Activated CD4-positive, alpha-beta T cell treated with anti-CD3 and anti-CD28 coated beads for 36 hours (primary cell): ENCODE data around the gene ERC2. TPM values are rescaled to one million over a fixed set of nuclear protein-coding genes. Genes with fewer than 3 reads are reported as not detected.

ENCODE experiments used
- ATAC-seq: fragments of 200-7000 bp; cut with Tn5 transposase; one replicate; pipeline ENCODE4 v1.10.0; 2021; ENCODE audit warnings: mild to moderate bottlenecking, moderate library complexity
- CTCF ChIA-PET: fragments of 350-600 bp; sonication (Branson Sonifier 250); formaldehyde crosslinking; loops from one replicate; lab custom pipeline; 2021; ENCODE audit warnings: antibody characterized with exemption; lab: Charles Lee
- POLR2A ChIA-PET: fragments of 350-600 bp; sonication (Branson Sonifier 250); formaldehyde crosslinking; loops from one replicate; lab custom pipeline; 2021; ENCODE audit warnings: antibody characterized with exemption, inconsistent platforms; lab: Charles Lee
- DNase-seq: peaks from one replicate; pipeline ENCODE4 v3.0.0-alpha.2; 2020
- H3K27ac Mint-ChIP-seq: one replicate; pipeline ENCODE4 v1.8.0; 2021; ENCODE audit warnings: mixed read lengths
- H3K27me3 Mint-ChIP-seq: one replicate; pipeline ENCODE4 v1.8.0; 2021; ENCODE audit warnings: mixed read lengths
- H3K36me3 Mint-ChIP-seq: one replicate; pipeline ENCODE4 v1.8.0; 2021; ENCODE audit warnings: low read depth, mixed read lengths
- H3K4me1 Mint-ChIP-seq: one replicate; pipeline ENCODE4 v1.8.0; 2021; ENCODE audit warnings: mixed read lengths
- H3K4me3 Mint-ChIP-seq: one replicate; pipeline ENCODE4 v1.8.0; 2021; ENCODE audit warnings: mild to moderate bottlenecking, moderate library complexity, mixed read lengths
- H3K9me3 Mint-ChIP-seq: one replicate; pipeline ENCODE4 v1.8.0; 2021; ENCODE audit warnings: low read depth, mixed read lengths
- intact Hi-C, 2 experiments: fragments of 100-400 bp; cut with DNase I in 1 of 2; cut with micrococcal nuclease in 1 of 2; formaldehyde crosslinking; loops; one replicate each; pipeline versions ENCODE4 v1.14.2 to v1.15.1; 2022 to 2024; cut with DNase I, micrococcal nuclease
- total RNA-seq, 2 experiments: library from RNA; stranded (reverse); gene quantifications; one replicate each; pipeline ENCODE4 v1.2.3, GENCODE V29; 2021

The ERC2 gene
- total RNA-seq, 2 experiments from 2014 or later = not detected

GRCh38 chr3:55873523-55874254 is 594.6 kb downstream of the ERC2 start:
- no peaks in the 10 kb centered on the region for H3K36me3 Mint-ChIP-seq
- ATAC-seq = no peak
- POLR2A ChIA-PET = no interaction called here
- CTCF ChIA-PET = interaction anchor here (0.7 kb wide), 1 partner anchor 328 kb away, joined by 3 read pairs; no protein-coding TSS in a partner anchor
- no peak overlapping the region for H3K4me3 Mint-ChIP-seq
- no peak overlapping the region for H3K27ac Mint-ChIP-seq
- H3K27me3 Mint-ChIP-seq = peaks cover 2% of the 10 kb centered on the region
- no peaks in the 10 kb centered on the region for H3K4me1 Mint-ChIP-seq
- intact Hi-C loops = no loop called here
- no peak for DNase-seq
- peaks cover 2% of the 10 kb centered on the region for H3K9me3 Mint-ChIP-seq

- no peaks in the 10 kb centered on the region for H3K4me1 Mint-ChIP-seq
- CTCF ChIA-PET = no interaction called here
- no peak overlapping the region for H3K27ac Mint-ChIP-seq
- H3K9me3 Mint-ChIP-seq = peaks cover 2% of the 10 kb centered on the region
- no peaks in the 10 kb centered on the region for H3K36me3 Mint-ChIP-seq
- no peaks in the 10 kb centered on the region for H3K27me3 Mint-ChIP-seq
- POLR2A ChIA-PET = no interaction called here
- H3K4me3 Mint-ChIP-seq = no peak overlapping the region
- no peak for DNase-seq
- intact Hi-C loops = no loop called here
- no peak for ATAC-seq
Measured at GRCh38 chr3:55870594-55870993, 597.7 kb downstream of the ERC2 start.

- H3K36me3 Mint-ChIP-seq = no peaks in the 10 kb centered on the region
- H3K4me1 Mint-ChIP-seq = no peaks in the 10 kb centered on the region
- ChIA-PET CTCF (no interaction called here), POLR2A (no interaction called here)
- ATAC-seq (no peak), DNase-seq (no peak)
- H3K27me3 Mint-ChIP-seq = peaks cover 2% of the 10 kb centered on the region
- intact Hi-C loops = no loop called here
- H3K9me3 Mint-ChIP-seq = peaks cover 2% of the 10 kb centered on the region
- H3K27ac Mint-ChIP-seq = no peak overlapping the region
- H3K4me3 Mint-ChIP-seq = no peak overlapping the region
Measured at GRCh38 chr3:55868347-55868746, 599.9 kb downstream of the ERC2 start.

DNA sequence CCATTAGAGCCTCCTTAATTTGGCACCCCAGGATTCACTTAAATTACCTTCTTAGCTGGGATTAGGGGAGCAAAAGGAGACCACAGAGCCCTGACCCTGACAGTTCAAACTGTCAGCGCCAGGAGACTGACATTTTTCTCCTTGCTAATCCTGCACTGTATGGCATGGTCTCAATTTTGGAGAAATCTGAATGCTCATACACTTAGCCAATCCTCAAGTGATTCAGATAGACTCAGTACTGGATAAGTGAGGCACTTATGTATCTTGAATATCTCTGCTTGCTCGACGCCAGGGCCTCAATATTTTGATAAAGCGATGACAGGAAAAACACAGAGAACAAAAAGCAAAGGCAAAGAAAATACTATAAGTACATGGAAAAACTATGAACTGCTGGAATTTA is 605.2 kb downstream of the ERC2 start:
- ChIA-PET CTCF (no interaction called here), POLR2A (no interaction called here)
- ATAC-seq = no peak
- Mint-ChIP-seq H3K27me3 (peaks cover 2% of the 10 kb centered on the region), H3K9me3 (no peaks in the 10 kb centered on the region), H3K27ac (no peak overlapping the region), H3K4me1 (no peaks in the 10 kb centered on the region), H3K4me3 (no peak overlapping the region), H3K36me3 (no peaks in the 10 kb centered on the region)
- no peak for DNase-seq
- intact Hi-C loops = no loop called here

DNA sequence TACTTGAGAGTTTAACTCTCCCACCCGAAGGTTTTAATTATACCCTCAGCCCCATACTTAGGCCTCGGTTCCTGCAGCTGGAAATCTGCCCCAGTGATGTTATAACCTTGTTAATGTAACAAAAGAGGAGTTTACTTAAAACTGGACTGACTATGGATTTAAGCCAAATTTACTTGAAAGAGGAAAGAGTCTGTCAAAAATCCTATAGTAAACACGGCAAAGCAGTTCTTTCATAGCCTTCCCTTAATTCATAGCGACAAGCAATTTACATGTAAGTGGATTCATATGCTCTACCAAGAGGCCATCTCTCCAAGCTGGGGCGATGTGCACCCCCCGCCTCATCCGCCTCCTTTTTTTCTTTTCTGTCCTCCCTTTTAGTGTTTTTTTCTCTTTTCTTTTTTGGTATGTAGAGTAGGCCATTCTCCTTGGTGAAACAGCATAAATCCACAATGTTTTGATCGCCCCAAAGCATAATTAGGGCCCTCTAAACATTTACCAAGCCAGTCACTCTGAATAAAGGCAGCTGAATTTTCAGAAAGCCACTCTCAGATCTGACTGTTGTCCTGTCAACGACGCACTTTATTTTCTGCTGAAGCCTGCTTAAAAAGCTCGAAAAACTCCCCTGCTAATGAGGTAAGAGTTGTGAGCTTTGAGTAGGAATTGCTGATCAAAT is 608.1 kb downstream of the ERC2 start:
- DNase-seq (no peak), ATAC-seq (no peak)
- POLR2A ChIA-PET = no interaction called here
- Mint-ChIP-seq H3K27me3 (no peaks in the 10 kb centered on the region), H3K27ac (no peak overlapping the region), H3K4me3 (no peak overlapping the region), H3K36me3 (no peaks in the 10 kb centered on the region), H3K4me1 (no peaks in the 10 kb centered on the region), H3K9me3 (no peaks in the 10 kb centered on the region)
- intact Hi-C loops = no loop called here
- CTCF ChIA-PET = no interaction called here

GRCh38 chr3:55859305-55859704 is 609.0 kb downstream of the ERC2 start:
- CTCF ChIA-PET = interaction anchor here (0.6 kb wide), 1 partner anchor 42 kb away, joined by 3 read pairs; no protein-coding TSS in a partner anchor
- no peak for ATAC-seq
- Mint-ChIP-seq H3K27me3 (no peaks in the 10 kb centered on the region), H3K4me3 (no peak overlapping the region), H3K36me3 (no peaks in the 10 kb centered on the region), H3K27ac (no peak overlapping the region), H3K4me1 (no peaks in the 10 kb centered on the region), H3K9me3 (no peaks in the 10 kb centered on the region)
- POLR2A ChIA-PET = no interaction called here
- no peak for DNase-seq
- intact Hi-C loops = no loop called here

GRCh38 chr3:55858727-55859126 is 609.5 kb downstream of the ERC2 start:
- CTCF ChIA-PET = interaction anchor here (0.6 kb wide), 1 partner anchor 42 kb away, joined by 3 read pairs; no protein-coding TSS in a partner anchor
- Mint-ChIP-seq H3K36me3 (no peaks in the 10 kb centered on the region), H3K27ac (no peak overlapping the region), H3K9me3 (no peaks in the 10 kb centered on the region), H3K4me1 (no peaks in the 10 kb centered on the region), H3K27me3 (no peaks in the 10 kb centered on the region), H3K4me3 (no peak overlapping the region)
- intact Hi-C loops = no loop called here
- no peak for DNase-seq
- POLR2A ChIA-PET = no interaction called here
- ATAC-seq = no peak

DNA sequence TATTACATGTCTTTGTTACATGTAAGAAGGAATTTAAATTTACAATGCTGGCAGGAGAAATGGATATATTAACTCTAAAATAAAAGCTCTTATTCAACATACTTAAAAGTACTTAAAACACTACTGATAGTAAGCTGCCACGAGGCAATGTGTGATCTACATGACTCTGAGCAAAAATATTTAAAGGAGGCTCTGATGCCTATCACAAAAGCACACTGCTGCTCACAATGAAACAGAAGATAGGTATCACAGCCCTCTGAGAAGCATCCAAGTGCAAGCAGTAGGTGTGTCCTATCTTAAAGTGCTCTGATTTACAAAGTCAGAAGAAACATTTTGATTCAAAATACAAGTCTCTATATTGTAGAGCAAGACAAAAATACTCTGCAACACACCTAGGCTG is 610.0 kb downstream of the ERC2 start:
- Mint-ChIP-seq H3K36me3 (no peaks in the 10 kb centered on the region), H3K27me3 (no peaks in the 10 kb centered on the region), H3K4me1 (no peaks in the 10 kb centered on the region), H3K4me3 (no peak overlapping the region), H3K27ac (no peak overlapping the region), H3K9me3 (no peaks in the 10 kb centered on the region)
- intact Hi-C loops = no loop called here
- ChIA-PET POLR2A (no interaction called here), CTCF (no interaction called here)
- ATAC-seq (no peak), DNase-seq (no peak)

- Mint-ChIP-seq H3K27me3 (no peaks in the 10 kb centered on the region), H3K36me3 (no peaks in the 10 kb centered on the region), H3K9me3 (no peaks in the 10 kb centered on the region), H3K4me1 (no peaks in the 10 kb centered on the region), H3K4me3 (no peak overlapping the region), H3K27ac (no peak overlapping the region)
- ATAC-seq = no peak
- intact Hi-C loops = no loop called here
- ChIA-PET POLR2A (no interaction called here), CTCF (no interaction called here)
- no peak for DNase-seq
Measured at GRCh38 chr3:55857633-55858032, 610.6 kb downstream of the ERC2 start.

DNA sequence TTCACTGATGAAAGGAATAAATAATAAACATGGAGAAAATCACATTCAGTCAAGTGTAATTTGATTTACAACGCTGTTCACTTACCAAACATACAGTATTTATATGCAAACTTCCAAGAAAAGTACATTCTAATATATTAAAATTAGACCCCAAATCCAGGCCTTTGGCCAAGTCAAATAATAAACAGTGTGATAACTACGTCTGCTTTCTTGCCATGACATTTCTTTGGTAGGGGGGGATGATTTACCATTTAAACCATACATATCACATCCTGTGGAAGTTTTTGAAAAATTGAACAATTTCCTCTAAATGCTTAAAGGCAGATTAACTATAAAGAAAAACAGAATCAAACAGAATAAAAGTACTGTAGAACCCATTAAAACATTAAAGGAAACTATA is 613.0 kb downstream of the ERC2 start:
- no peaks in the 10 kb centered on the region for H3K9me3 Mint-ChIP-seq
- H3K27ac Mint-ChIP-seq = no peak overlapping the region
- H3K36me3 Mint-ChIP-seq = no peaks in the 10 kb centered on the region
- no peak overlapping the region for H3K4me3 Mint-ChIP-seq
- DNase-seq (no peak), ATAC-seq (no peak)
- H3K27me3 Mint-ChIP-seq = no peaks in the 10 kb centered on the region
- ChIA-PET POLR2A (no interaction called here), CTCF (no interaction called here)
- intact Hi-C loops = no loop called here
- no peaks in the 10 kb centered on the region for H3K4me1 Mint-ChIP-seq

DNA sequence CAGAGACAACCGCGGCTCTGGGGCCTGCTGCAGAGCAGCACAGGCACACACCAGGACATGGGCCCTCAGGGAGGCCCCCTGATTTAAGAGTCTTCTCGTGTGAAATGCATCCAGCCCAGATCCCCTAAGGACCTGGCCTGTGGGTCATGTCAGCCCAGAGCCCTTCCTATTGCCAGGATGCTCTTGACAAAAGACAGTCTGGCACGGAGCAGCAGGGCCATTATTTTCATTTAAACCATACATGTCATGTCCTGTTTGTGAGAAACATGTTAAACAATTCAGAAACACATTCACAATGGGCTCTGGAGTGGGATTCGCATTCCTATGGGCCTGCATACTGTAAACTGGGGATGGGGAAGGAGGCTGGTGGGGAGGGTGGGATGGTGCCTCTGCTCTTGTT is 613.8 kb downstream of the ERC2 start:
- POLR2A ChIA-PET = no interaction called here
- ATAC-seq (no peak), DNase-seq (no peak)
- CTCF ChIA-PET = no interaction called here
- Mint-ChIP-seq H3K9me3 (no peaks in the 10 kb centered on the region), H3K4me3 (no peak overlapping the region), H3K27ac (no peak overlapping the region), H3K4me1 (no peaks in the 10 kb centered on the region), H3K36me3 (no peaks in the 10 kb centered on the region), H3K27me3 (no peaks in the 10 kb centered on the region)
- intact Hi-C loops = no loop called here

DNA sequence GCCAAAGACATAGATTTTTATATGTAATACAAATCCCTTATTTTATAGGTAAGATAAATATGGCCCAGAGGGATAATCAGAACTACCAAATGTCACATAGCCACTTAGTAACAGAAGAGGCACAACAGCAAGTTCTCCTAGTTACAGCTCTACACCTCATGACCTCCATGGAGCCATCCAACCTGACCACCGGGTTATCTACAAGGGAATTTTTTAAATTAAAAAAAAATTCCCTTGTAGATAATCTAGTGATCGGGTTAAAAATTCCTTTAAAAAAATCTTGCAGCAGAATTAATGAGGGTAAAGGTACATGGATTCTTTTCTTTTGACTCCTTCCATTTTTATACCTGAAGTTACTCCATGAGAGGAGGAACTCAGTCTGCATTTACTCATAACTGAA is 615.9 kb downstream of the ERC2 start:
- ChIA-PET CTCF (no interaction called here), POLR2A (no interaction called here)
- no peak for DNase-seq
- Mint-ChIP-seq H3K9me3 (no peaks in the 10 kb centered on the region), H3K4me1 (no peaks in the 10 kb centered on the region), H3K27me3 (no peaks in the 10 kb centered on the region), H3K4me3 (no peak overlapping the region), H3K27ac (no peak overlapping the region), H3K36me3 (no peaks in the 10 kb centered on the region)
- ATAC-seq = no peak
- intact Hi-C loops = no loop called here
